Ectodermal cell (in vitro differentiated cells): ENCODE measurements around the gene ASTN2.

Source experiments
- H3K27ac ChIP-seq: 2 replicates; pipeline ENCODE4 v1.7.0; 2013; ENCODE audit warnings: mild to moderate bottlenecking, low read depth, low read length; ENCODE audit not compliant: insufficient read depth, poor library complexity, severe bottlenecking
- H3K27me3 ChIP-seq: 2 replicates; pipeline ENCODE4 v1.7.0; 2013; ENCODE audit warnings: mild to moderate bottlenecking, low read length; ENCODE audit not compliant: insufficient read depth, control insufficient read depth, poor library complexity, severe bottlenecking
- H3K36me3 ChIP-seq: one replicate; pipeline ENCODE4 v1.7.0; 2013; ENCODE audit warnings: low read length; ENCODE audit not compliant: control insufficient read depth, insufficient read depth
- H3K4me1 ChIP-seq: one replicate; pipeline ENCODE4 v1.7.0; 2013; ENCODE audit warnings: low read length; ENCODE audit not compliant: control insufficient read depth, insufficient read depth
- H3K4me3 ChIP-seq: 2 replicates; pipeline ENCODE4 v1.7.0; 2013; ENCODE audit warnings: low read depth, low read length, control low read depth; ENCODE audit not compliant: insufficient read depth
- H3K9me3 ChIP-seq: 2 replicates; pipeline ENCODE4 v1.7.0; 2013; ENCODE audit warnings: mild to moderate bottlenecking, low read length, moderate library complexity; ENCODE audit not compliant: control insufficient read depth
- whole genome bisulfite sequencing, 2 experiments: methylation state at CpG; one replicate each; pipeline ENCODE4 v1.1.7; 2013; ENCODE audit warnings: missing lambda C conversion rate in 2 of 2; 5-methylcytosine and 5-hydroxymethylcytosine counted together

Gene ASTN2

DNA sequence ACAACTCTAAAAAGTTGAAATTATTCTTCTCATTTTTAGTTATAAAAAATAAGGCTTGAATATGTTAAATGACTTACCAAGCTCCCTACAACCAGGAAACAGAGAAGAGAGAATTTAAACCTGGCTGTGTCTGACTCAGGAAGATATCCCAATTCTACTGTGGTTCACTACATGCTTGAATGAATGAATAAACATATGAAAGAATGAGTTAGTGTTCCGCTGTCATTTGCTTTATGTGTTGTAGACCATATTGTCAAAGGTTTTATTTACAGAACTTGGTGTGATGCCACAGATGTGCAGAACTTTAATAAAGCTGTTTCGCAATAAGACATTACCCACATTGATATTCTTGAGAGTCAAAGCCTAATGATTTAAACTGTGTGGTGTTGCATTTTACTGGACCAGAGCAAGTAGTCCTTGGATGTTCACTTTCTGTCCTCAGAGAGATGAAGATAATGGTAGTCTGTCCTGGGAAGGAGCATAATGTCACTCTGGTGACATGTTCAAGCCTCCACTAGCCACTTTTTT is 414.6 kb downstream of the ASTN2 start:
- H3K4me1 ChIP-seq, result no peaks in the 10 kb centered on the region
- no peaks in the 10 kb centered on the region for H3K27me3 ChIP-seq
- 85 to 90% methylated on average over 2 of the region's 2 CpGs for WGBS, 2 experiments
- H3K27ac ChIP-seq, result no peak overlapping the region
- no peaks in the 10 kb centered on the region for H3K36me3 ChIP-seq
- H3K4me3 ChIP-seq, result no peak overlapping the region
- H3K9me3 ChIP-seq, result no peaks in the 10 kb centered on the region

DNA sequence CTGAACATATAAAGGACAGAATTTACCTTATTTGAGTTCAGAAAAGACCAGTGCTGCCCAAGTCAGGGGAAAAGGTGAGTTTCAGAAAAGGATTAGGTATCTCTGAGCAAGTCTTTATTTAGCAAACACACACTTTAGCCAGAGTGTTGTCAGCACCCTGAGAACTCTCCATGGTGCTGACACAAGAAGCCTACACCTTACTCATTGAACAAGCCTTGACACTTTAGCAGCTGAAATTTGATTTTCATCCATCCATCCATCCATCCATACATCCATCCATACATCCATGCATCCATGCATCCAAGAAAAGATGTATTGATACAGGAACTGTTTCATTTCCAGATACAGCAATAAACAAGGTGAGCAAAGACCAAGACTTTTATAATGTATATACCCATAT is 416.6 kb downstream of the ASTN2 start:
- no peaks in the 10 kb centered on the region for H3K36me3 ChIP-seq
- H3K4me3 ChIP-seq, result no peak overlapping the region
- no peak overlapping the region for H3K27ac ChIP-seq
- H3K9me3 ChIP-seq, result no peaks in the 10 kb centered on the region
- H3K4me1 ChIP-seq, result no peaks in the 10 kb centered on the region
- H3K27me3 ChIP-seq, result no peaks in the 10 kb centered on the region

DNA sequence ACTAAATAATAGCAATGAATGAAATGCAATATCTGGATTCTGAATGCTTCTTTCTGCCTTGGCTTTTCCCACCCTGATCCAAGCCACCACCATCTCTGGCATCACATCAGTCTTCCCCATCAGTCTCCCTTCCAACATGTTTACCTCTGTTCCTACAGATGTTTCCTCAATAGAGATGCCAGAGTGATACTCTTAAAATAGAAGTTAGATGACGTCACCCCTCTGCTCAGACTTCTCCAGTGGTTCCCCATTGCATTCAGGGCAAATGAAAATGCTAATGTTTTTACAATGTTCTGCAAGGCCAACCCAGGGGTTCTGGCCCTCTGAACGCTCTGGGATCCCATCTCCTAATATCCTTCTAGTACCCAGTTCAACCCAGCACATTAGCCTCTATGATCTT is 422.0 kb downstream of the ASTN2 start:
- H3K27me3 ChIP-seq, result no peaks in the 10 kb centered on the region
- H3K4me3 ChIP-seq, result no peak overlapping the region
- H3K27ac ChIP-seq, result no peak overlapping the region
- H3K4me1 ChIP-seq, result no peaks in the 10 kb centered on the region
- 92 to 95% methylated on average over 2 of the region's 2 CpGs for WGBS, 2 experiments
- H3K36me3 ChIP-seq, result no peaks in the 10 kb centered on the region
- H3K9me3 ChIP-seq, result no peaks in the 10 kb centered on the region

- peaks cover 4% of the 10 kb centered on the region for H3K4me1 ChIP-seq
- no peaks in the 10 kb centered on the region for H3K9me3 ChIP-seq
- H3K4me3 ChIP-seq, result no peak overlapping the region
- H3K27ac ChIP-seq, result no peak overlapping the region
- no peaks in the 10 kb centered on the region for H3K27me3 ChIP-seq
- 88 to 93% methylated on average over 2 of the region's 2 CpGs for WGBS, 2 experiments
- no peaks in the 10 kb centered on the region for H3K36me3 ChIP-seq
These were observed 423.8 kb downstream of the ASTN2 start for GRCh38 chr9:116991051-116991450.

DNA sequence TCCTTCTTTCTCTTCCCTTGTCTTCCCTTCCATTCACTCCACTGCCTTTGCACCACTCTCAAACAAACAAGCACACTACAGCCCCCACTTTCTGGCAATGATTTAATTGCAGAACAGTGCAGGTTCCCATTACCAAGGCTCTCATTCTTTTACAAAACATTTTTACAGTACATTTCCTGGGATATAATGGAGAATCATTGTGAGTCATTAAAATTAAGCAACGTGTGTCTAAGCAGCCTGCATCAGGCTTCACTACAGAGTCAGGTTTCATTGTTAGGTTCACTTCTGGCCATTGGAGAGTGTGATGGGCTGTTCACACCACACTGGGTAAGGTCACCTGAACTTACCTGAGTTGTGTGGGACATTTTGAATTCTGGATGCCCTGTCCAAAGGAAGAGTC is 424.3 kb downstream of the ASTN2 start:
- no peak overlapping the region for H3K27ac ChIP-seq
- no peaks in the 10 kb centered on the region for H3K36me3 ChIP-seq
- 85 to 88% methylated on average over 1 of the region's 1 CpG for WGBS, 2 experiments
- H3K4me1 ChIP-seq, result peaks cover 4% of the 10 kb centered on the region
- H3K9me3 ChIP-seq, result no peaks in the 10 kb centered on the region
- H3K27me3 ChIP-seq, result no peaks in the 10 kb centered on the region
- no peak overlapping the region for H3K4me3 ChIP-seq

GRCh38 chr9:116987721-116988485 is 427.0 kb downstream of the ASTN2 start:
- H3K4me3 ChIP-seq, result no peak overlapping the region
- H3K36me3 ChIP-seq, result no peaks in the 10 kb centered on the region
- H3K4me1 ChIP-seq, result peaks cover 4% of the 10 kb centered on the region
- H3K27me3 ChIP-seq, result no peaks in the 10 kb centered on the region
- no peaks in the 10 kb centered on the region for H3K9me3 ChIP-seq
- 100% methylated on average over 5 of the region's 5 CpGs for WGBS, 2 experiments
- no peak overlapping the region for H3K27ac ChIP-seq

- WGBS, 2 experiments, result 63 to 71% methylated on average over 6 to 7 of the region's 7 CpGs
- Histone ChIP-seq H3K36me3 (no peaks in the 10 kb centered on the region), H3K4me3 (no peak overlapping the region), H3K9me3 (no peaks in the 10 kb centered on the region), H3K4me1 (peaks cover 4% of the 10 kb centered on the region), H3K27me3 (no peaks in the 10 kb centered on the region), H3K27ac (no peak overlapping the region)
These were observed 428.8 kb downstream of the ASTN2 start for GRCh38 chr9:116986015-116986414.

- 82 to 96% methylated on average over 4 of the region's 4 CpGs for WGBS, 2 experiments
- no peaks in the 10 kb centered on the region for H3K36me3 ChIP-seq
- peaks cover 4% of the 10 kb centered on the region for H3K4me1 ChIP-seq
- H3K27ac ChIP-seq, result no peak overlapping the region
- no peaks in the 10 kb centered on the region for H3K27me3 ChIP-seq
- H3K9me3 ChIP-seq, result no peaks in the 10 kb centered on the region
- no peak overlapping the region for H3K4me3 ChIP-seq
These were observed 429.3 kb downstream of the ASTN2 start for GRCh38 chr9:116985596-116985995.

DNA sequence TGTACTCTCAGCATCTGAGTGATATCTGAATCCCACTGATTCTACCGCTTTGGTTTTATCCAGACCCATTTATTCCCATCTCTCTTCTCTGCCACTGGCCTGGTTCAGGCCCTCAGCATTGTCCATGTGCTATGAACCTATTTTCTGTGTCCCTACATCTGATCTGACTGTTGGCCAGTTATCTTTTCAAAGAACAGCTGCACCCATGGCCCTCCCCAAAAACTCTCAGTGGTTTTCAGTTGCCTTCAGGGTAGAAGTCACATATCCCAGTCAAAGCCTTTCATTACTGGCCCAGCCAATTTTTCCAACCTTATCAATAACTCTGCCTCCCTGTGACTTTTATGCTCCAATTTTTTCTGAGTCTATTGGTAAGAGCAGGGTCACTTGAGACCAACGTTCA is 430.7 kb downstream of the ASTN2 start:
- Histone ChIP-seq H3K36me3 (no peaks in the 10 kb centered on the region), H3K27me3 (no peaks in the 10 kb centered on the region), H3K4me3 (no peak overlapping the region), H3K27ac (no peak overlapping the region), H3K4me1 (peaks cover 4% of the 10 kb centered on the region), H3K9me3 (no peaks in the 10 kb centered on the region)
- WGBS, 2 experiments, result 73 to 90% methylated on average over 2 of the region's 2 CpGs

GRCh38 chr9:116980582-116981120 is 434.2 kb downstream of the ASTN2 start:
- Histone ChIP-seq H3K27ac (no peak overlapping the region), H3K36me3 (no peaks in the 10 kb centered on the region), H3K27me3 (no peaks in the 10 kb centered on the region), H3K4me1 (no peaks in the 10 kb centered on the region), H3K9me3 (no peaks in the 10 kb centered on the region), H3K4me3 (no peak overlapping the region)
